ENCODE measurements around the gene KCNIP4. TPM values are rescaled to one million over a fixed set of nuclear protein-coding genes. Genes with fewer than 3 reads are reported as not detected.

KCNIP4 gene
- total RNA-seq, 1 donor from 2014 or later: not detected

GRCh38 chr4:21749924-21750323 is 198.6 kb downstream of the KCNIP4 start:
- Mint-ChIP-seq H3K36me3 (ENCODE audit: low read depth) (no peaks in the 10 kb centered on the region), H3K4me1 (no peaks in the 10 kb centered on the region), H3K27me3 (no peaks in the 10 kb centered on the region), H3K9me3 (no peaks in the 10 kb centered on the region), H3K27ac (no peak overlapping the region), H3K4me3 (no peak overlapping the region)
- intact Hi-C loops (cut with micrococcal nuclease): no loop called here
- TF ChIP-seq, protein P1, sequence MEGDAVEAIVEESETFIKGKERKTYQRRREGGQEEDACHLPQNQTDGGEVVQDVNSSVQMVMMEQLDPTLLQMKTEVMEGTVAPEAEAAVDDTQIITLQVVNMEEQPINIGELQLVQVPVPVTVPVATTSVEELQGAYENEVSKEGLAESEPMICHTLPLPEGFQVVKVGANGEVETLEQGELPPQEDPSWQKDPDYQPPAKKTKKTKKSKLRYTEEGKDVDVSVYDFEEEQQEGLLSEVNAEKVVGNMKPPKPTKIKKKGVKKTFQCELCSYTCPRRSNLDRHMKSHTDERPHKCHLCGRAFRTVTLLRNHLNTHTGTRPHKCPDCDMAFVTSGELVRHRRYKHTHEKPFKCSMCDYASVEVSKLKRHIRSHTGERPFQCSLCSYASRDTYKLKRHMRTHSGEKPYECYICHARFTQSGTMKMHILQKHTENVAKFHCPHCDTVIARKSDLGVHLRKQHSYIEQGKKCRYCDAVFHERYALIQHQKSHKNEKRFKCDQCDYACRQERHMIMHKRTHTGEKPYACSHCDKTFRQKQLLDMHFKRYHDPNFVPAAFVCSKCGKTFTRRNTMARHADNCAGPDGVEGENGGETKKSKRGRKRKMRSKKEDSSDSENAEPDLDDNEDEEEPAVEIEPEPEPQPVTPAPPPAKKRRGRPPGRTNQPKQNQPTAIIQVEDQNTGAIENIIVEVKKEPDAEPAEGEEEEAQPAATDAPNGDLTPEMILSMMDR (IDR thresholded peaks at IDR 0.05): no peak
- ATAC-seq (ENCODE audit: low read depth) (no peak), DNase-seq (no peak)
- ChIA-PET POLR2A (no interaction called here), CTCF (no interaction called here)

GRCh38 chr4:21749412-21749811 is 199.2 kb downstream of the KCNIP4 start:
- Mint-ChIP-seq H3K9me3 (no peaks in the 10 kb centered on the region), H3K36me3 (ENCODE audit: low read depth) (no peaks in the 10 kb centered on the region), H3K27me3 (no peaks in the 10 kb centered on the region), H3K4me1 (no peaks in the 10 kb centered on the region), H3K27ac (no peak overlapping the region), H3K4me3 (no peak overlapping the region)
- ATAC-seq (ENCODE audit: low read depth) (no peak), DNase-seq (no peak)
- POLR2A ChIA-PET: no interaction called here
- CTCF ChIA-PET: no interaction called here
- TF ChIP-seq, protein P1 (IDR thresholded peaks at IDR 0.05): no peak
- intact Hi-C loops (cut with micrococcal nuclease): no loop called here

DNA sequence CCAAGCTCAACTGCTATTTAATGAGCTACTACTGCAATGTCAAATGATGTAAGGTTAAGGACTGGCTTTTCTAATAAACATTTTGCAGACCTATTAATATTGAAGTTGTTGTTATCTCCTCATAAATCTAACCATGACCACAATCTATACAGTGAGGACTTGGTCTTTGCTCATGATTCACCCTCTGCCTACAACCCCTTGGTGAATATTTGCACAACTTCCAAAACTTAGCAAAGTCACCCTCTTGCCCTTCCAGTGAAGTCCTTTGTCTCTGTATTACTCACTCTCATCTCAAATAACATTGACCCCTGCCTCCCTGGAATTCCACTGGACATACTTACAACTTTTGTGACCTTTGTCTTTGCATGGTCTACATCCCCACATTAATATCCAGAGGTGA is 204.5 kb downstream of the KCNIP4 start:
- Mint-ChIP-seq H3K36me3 (ENCODE audit: low read depth) (no peaks in the 10 kb centered on the region), H3K4me3 (no peak overlapping the region), H3K4me1 (no peaks in the 10 kb centered on the region), H3K9me3 (peaks cover 4% of the 10 kb centered on the region), H3K27me3 (no peaks in the 10 kb centered on the region), H3K27ac (no peak overlapping the region)
- intact Hi-C loops (cut with micrococcal nuclease): no loop called here
- TF ChIP-seq, protein P1 (IDR thresholded peaks at IDR 0.05): no peak
- DNase-seq: no peak
- no peak for ATAC-seq (ENCODE audit: low read depth)
- POLR2A ChIA-PET: interaction anchor here (0.7 kb wide), 1 partner anchor 91 kb away, joined by 3 read pairs; no protein-coding TSS in a partner anchor
- CTCF ChIA-PET: no interaction called here

GRCh38 chr4:21742326-21742725 is 206.2 kb downstream of the KCNIP4 start:
- Mint-ChIP-seq H3K36me3 (ENCODE audit: low read depth) (no peaks in the 10 kb centered on the region), H3K4me3 (no peak overlapping the region), H3K27me3 (no peaks in the 10 kb centered on the region), H3K27ac (no peak overlapping the region), H3K9me3 (peaks cover 4% of the 10 kb centered on the region), H3K4me1 (no peaks in the 10 kb centered on the region)
- TF ChIP-seq, protein P1 (IDR thresholded peaks at IDR 0.05): no peak
- intact Hi-C loops (cut with micrococcal nuclease): no loop called here
- ChIA-PET POLR2A (no interaction called here), CTCF (no interaction called here)
- ATAC-seq (ENCODE audit: low read depth): no peak
- DNase-seq: no peak

DNA sequence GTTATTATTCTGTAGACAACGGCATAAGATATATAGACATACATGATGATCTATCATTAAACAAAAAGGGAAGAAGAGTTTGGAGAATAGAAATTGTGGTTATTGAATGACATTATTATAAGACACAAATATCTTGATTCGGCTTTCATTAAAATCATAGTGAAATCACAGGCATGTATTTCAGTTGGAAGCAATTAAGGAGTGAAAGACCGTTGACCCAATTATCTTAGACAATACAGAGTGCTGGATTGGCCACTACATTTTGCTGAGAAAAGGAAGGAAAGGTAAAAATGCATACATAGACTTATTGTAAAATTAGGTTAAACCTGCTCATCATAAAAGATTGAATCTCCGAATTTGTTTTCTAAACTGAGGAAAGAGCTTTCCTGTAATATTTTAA is 209.8 kb downstream of the KCNIP4 start:
- H3K4me3 Mint-ChIP-seq: no peak overlapping the region
- CTCF ChIA-PET: no interaction called here
- TF ChIP-seq, protein P1 (IDR thresholded peaks at IDR 0.05): no peak
- no peak for ATAC-seq (ENCODE audit: low read depth)
- no peaks in the 10 kb centered on the region for H3K27me3 Mint-ChIP-seq
- DNase-seq: no peak
- H3K4me1 Mint-ChIP-seq: no peaks in the 10 kb centered on the region
- POLR2A ChIA-PET: no interaction called here
- intact Hi-C loops (cut with micrococcal nuclease): no loop called here
- H3K9me3 Mint-ChIP-seq: peaks cover 6% of the 10 kb centered on the region
- H3K27ac Mint-ChIP-seq: no peak overlapping the region
- H3K36me3 Mint-ChIP-seq (ENCODE audit: low read depth): no peaks in the 10 kb centered on the region
